ENCODE results near the gene EFTUD2. TPM values are rescaled to one million over a fixed set of nuclear protein-coding genes. Genes with fewer than 3 reads are reported as not detected.

Gene EFTUD2
- total RNA-seq, 1 donor from 2014 or later, result 192 TPM

DNA sequence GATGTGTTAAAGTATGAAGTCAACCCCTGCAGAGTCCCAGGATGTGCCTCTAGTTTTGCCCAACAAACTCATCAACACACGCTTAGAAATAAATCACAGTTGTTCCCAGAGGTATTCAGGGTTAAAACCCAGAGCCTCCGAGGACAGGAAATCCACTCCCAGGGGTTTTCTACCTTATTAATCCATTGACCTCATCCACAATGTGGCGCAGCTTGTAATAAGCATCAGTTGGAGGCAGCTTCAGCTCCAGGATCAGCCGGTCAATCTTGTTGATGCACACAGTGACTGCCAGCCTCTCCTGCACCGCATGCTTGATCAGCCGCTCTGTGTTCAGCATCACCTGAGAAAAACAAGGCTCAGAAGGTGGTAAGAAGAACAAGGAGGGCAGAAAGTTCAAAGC, 23.5 kb downstream of the EFTUD2 start:
- no peaks in the 10 kb centered on the region for H3K27me3 Mint-ChIP-seq
- H3K36me3 Mint-ChIP-seq (ENCODE audit: low read depth), result peaks cover 85% of the 10 kb centered on the region
- intact Hi-C loops (cut with micrococcal nuclease), result no loop called here
- H3K27ac Mint-ChIP-seq, result no peak overlapping the region
- ATAC-seq (ENCODE audit: low read depth) (no peak), DNase-seq (no peak)
- H3K4me1 Mint-ChIP-seq, result no peaks in the 10 kb centered on the region
- POLR2A ChIA-PET, result no interaction called here
- TF ChIP-seq, protein P1, sequence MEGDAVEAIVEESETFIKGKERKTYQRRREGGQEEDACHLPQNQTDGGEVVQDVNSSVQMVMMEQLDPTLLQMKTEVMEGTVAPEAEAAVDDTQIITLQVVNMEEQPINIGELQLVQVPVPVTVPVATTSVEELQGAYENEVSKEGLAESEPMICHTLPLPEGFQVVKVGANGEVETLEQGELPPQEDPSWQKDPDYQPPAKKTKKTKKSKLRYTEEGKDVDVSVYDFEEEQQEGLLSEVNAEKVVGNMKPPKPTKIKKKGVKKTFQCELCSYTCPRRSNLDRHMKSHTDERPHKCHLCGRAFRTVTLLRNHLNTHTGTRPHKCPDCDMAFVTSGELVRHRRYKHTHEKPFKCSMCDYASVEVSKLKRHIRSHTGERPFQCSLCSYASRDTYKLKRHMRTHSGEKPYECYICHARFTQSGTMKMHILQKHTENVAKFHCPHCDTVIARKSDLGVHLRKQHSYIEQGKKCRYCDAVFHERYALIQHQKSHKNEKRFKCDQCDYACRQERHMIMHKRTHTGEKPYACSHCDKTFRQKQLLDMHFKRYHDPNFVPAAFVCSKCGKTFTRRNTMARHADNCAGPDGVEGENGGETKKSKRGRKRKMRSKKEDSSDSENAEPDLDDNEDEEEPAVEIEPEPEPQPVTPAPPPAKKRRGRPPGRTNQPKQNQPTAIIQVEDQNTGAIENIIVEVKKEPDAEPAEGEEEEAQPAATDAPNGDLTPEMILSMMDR (IDR thresholded peaks at IDR 0.05), result no peak
- CTCF ChIA-PET, result no interaction called here
- H3K4me3 Mint-ChIP-seq, result no peak overlapping the region
- no peaks in the 10 kb centered on the region for H3K9me3 Mint-ChIP-seq

DNA sequence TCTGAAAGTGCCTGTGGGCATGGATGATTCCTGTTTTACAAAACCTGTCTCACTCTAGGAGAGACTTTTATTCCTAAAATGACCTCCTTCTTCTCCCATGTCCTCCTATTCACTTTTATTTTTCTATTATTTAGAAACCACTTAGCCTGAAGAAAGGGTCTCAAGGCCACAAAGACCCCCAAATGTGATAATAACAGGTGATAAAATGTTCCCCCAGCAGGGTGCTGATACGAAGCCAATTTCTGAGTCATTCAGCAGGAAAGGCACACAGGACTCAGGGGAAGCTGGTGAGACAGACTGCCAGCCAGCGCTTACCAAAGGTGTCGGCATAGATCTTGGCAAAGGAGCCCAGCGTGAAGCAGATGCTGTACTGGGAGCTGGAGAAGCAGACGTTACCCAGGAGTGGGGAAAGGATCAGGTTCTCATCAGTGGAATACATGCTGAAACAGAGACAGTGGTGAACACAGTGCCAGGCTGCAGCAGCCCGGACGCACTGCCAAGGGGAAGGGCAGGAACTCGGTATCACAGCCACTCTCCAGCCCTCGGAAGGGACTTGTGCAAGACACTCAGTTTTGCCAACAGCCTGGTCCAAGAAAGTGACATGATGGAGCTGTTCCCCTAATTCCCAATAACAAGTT, 27.0 kb downstream of the EFTUD2 start:
- intact Hi-C loops (cut with micrococcal nuclease), result no loop called here
- ATAC-seq (ENCODE audit: low read depth) (no peak), DNase-seq (no peak)
- TF ChIP-seq, protein P1 (IDR thresholded peaks at IDR 0.05), result no peak
- H3K27me3 Mint-ChIP-seq, result no peaks in the 10 kb centered on the region
- no peak overlapping the region for H3K4me3 Mint-ChIP-seq
- CTCF ChIA-PET, result no interaction called here
- POLR2A ChIA-PET, result no interaction called here
- no peaks in the 10 kb centered on the region for H3K4me1 Mint-ChIP-seq
- no peaks in the 10 kb centered on the region for H3K9me3 Mint-ChIP-seq
- peaks cover 87% of the 10 kb centered on the region for H3K36me3 Mint-ChIP-seq (ENCODE audit: low read depth)
- H3K27ac Mint-ChIP-seq, result no peak overlapping the region

DNA sequence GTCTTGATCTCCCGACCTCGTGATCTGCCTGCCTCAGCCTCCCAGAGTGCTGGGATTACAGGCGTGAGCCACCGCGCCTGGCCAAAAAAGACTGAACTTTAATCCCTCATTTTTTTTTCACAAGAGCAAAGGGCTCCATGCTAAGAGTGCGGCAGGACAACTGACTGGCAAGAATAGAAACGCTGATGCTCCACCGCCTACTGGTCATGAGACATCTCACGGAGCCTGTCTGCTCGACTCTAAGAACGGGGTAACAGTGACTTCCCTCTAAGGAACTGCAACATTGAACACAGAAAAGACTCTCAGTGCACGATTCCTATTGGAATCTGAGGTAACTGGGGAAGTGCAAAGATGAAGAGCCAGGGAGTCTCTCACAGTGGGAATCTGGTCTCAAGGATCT, 27.7 kb downstream of the EFTUD2 start:
- no peaks in the 10 kb centered on the region for H3K9me3 Mint-ChIP-seq
- intact Hi-C loops (cut with micrococcal nuclease), result no loop called here

DNA sequence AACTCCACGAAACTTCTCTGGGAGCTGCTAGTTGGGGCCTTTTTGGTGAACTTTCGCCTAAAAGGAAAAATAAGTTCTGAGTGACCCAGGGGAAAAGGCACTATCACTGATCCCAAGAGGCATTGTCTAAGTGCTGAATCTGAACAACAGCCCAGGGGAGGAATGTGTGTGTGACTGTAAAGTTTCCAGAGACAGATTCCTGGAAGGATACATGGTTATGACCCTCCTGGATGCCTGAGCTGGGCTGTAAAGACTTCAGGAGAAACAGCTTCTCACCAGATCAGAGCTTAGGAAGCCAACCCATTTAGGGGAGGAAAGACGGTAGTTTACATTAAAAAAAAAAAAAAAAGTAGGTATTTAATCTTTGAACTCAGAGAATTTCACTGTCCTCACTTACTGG, 31.4 kb downstream of the EFTUD2 start:
- Mint-ChIP-seq H3K27me3 (no peaks in the 10 kb centered on the region), H3K27ac (no peak overlapping the region), H3K4me1 (no peaks in the 10 kb centered on the region), H3K4me3 (no peak overlapping the region), H3K36me3 (ENCODE audit: low read depth) (peaks cover 91% of the 10 kb centered on the region), H3K9me3 (no peaks in the 10 kb centered on the region)
- ATAC-seq (ENCODE audit: low read depth) (no peak), DNase-seq (no peak)
- CTCF ChIA-PET, result interaction anchor here (0.9 kb wide), 1 partner anchor 88 kb away, joined by 4 read pairs; no protein-coding TSS in a partner anchor
- intact Hi-C loops (cut with micrococcal nuclease), result no loop called here
- TF ChIP-seq, protein P1 (IDR thresholded peaks at IDR 0.05), result no peak
- POLR2A ChIA-PET, result interaction anchor here (0.6 to 0.7 kb wide), 3 partner anchors 15 to 220 kb away, joined by 3 to 7 read pairs (median 6); no protein-coding TSS in a partner anchor

More for the DNA sequence above, 27.7 kb downstream of the EFTUD2 start:
- no peaks in the 10 kb centered on the region for H3K4me1 Mint-ChIP-seq
- DNase-seq (no peak), ATAC-seq (ENCODE audit: low read depth) (no peak)
- TF ChIP-seq, protein P1 (IDR thresholded peaks at IDR 0.05), result no peak
- peaks cover 88% of the 10 kb centered on the region for H3K36me3 Mint-ChIP-seq (ENCODE audit: low read depth)
- no peaks in the 10 kb centered on the region for H3K27me3 Mint-ChIP-seq
- ChIA-PET POLR2A (no interaction called here), CTCF (no interaction called here)
- no peak overlapping the region for H3K27ac Mint-ChIP-seq
- no peak overlapping the region for H3K4me3 Mint-ChIP-seq

DNA sequence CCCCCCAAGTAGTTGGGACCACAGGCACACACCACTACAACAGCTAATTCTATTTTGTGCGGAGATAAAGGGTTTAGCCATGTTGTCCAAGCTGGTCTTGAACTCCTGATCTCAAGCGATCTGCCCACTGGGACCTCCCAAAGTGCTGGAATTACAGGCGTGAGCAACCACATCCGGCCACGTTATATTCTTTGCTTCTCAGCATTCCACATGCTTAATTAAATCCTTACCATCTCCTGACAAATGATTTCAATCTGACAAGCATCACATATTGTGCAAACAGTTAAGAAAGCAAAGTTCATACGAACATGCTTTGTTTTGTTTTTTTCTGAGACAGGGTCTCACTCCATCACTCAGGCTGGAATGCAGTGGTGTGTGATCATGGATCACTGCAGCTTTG, 33.3 kb downstream of the EFTUD2 start:
- H3K27me3 Mint-ChIP-seq, result no peaks in the 10 kb centered on the region
- intact Hi-C loops (cut with micrococcal nuclease), result loop anchor here (1.0 kb wide), 2 partner anchors 87 to 91 kb away; no protein-coding TSS in a partner anchor
- H3K9me3 Mint-ChIP-seq, result no peaks in the 10 kb centered on the region
- peaks cover 89% of the 10 kb centered on the region for H3K36me3 Mint-ChIP-seq (ENCODE audit: low read depth)
- H3K27ac Mint-ChIP-seq, result no peak overlapping the region
- TF ChIP-seq, protein P1 (IDR thresholded peaks at IDR 0.05), result no peak
- no peak overlapping the region for H3K4me3 Mint-ChIP-seq
- H3K4me1 Mint-ChIP-seq, result no peaks in the 10 kb centered on the region
- ATAC-seq (ENCODE audit: low read depth) (no peak), DNase-seq (no peak)
- ChIA-PET POLR2A (interaction anchor here (1.0 kb wide), 1 partner anchor 90 kb away, joined by 3 read pairs; no protein-coding TSS in a partner anchor), CTCF (interaction anchor here (0.9 to 6.3 kb wide), 5 partner anchors 12 to 332 kb away, joined by 3 to 67 read pairs (median 6); no protein-coding TSS in a partner anchor)
